H9 (cell line): ENCODE results near the gene PTPRN2. TPM values are rescaled to one million over a fixed set of nuclear protein-coding genes. Genes with fewer than 3 reads are reported as not detected.

Experiments
- DNase-seq: peaks from one replicate; pipeline ENCODE4 v3.0.0-alpha.2; 2017
- H2AFZ ChIP-seq: one replicate; pipeline ENCODE4 v1.6.1; 2013; ENCODE audit warnings: mild to moderate bottlenecking, low read length, control low read depth, moderate library complexity
- H2AK5ac ChIP-seq: 2 replicates; pipeline ENCODE4 v1.6.1; 2013; ENCODE audit warnings: low read length, control low read depth, mixed read lengths; ENCODE audit not compliant: insufficient read length
- H2BK120ac ChIP-seq: one replicate; pipeline ENCODE4 v1.6.1; 2013; ENCODE audit warnings: low read depth, mild to moderate bottlenecking, low read length, control low read depth, inconsistent platforms; ENCODE audit not compliant: poor library complexity, severe bottlenecking
- H2BK12ac ChIP-seq: 2 replicates; pipeline ENCODE4 v1.6.1; 2013; ENCODE audit warnings: low read length, control low read depth, mixed read lengths, low read depth; ENCODE audit not compliant: insufficient read length
- H2BK15ac ChIP-seq: 2 replicates; pipeline ENCODE4 v1.6.1; 2013; ENCODE audit warnings: low read depth, low read length, control low read depth
- H2BK20ac ChIP-seq: one replicate; pipeline ENCODE4 v1.6.1; 2013; ENCODE audit warnings: low read depth, mild to moderate bottlenecking, low read length, control low read depth, inconsistent platforms; ENCODE audit not compliant: poor library complexity, severe bottlenecking
- H2BK5ac ChIP-seq: 2 replicates; pipeline ENCODE4 v1.6.1; 2013; ENCODE audit warnings: low read length, control low read depth, mixed read lengths; ENCODE audit not compliant: insufficient read length
- H3K14ac ChIP-seq: 2 replicates; pipeline ENCODE4 v1.6.1; 2013; ENCODE audit warnings: low read length, control low read depth; ENCODE audit not compliant: insufficient read depth
- H3K18ac ChIP-seq: 2 replicates; pipeline ENCODE4 v1.6.1; 2013; ENCODE audit warnings: low read depth, mild to moderate bottlenecking, mixed read lengths, low read length, control low read depth; ENCODE audit not compliant: insufficient read length
- H3K23ac ChIP-seq: 2 replicates; pipeline ENCODE4 v1.6.1; 2013; ENCODE audit warnings: low read length, control low read depth, mixed read lengths, low read depth; ENCODE audit not compliant: insufficient read length
- H3K23me2 ChIP-seq: 2 replicates; pipeline ENCODE4 v1.6.1; 2013; ENCODE audit warnings: low read depth, mild to moderate bottlenecking, mixed read lengths, low read length, control low read depth; ENCODE audit not compliant: insufficient read length, poor library complexity, severe bottlenecking
- H3K27ac ChIP-seq: 2 replicates; pipeline ENCODE4 v1.5.1; 2013; ENCODE audit warnings: low read length, control low read depth, mixed read lengths, low read depth; ENCODE audit not compliant: insufficient read length
- H3K27me3 ChIP-seq: 2 replicates; pipeline ENCODE4 v1.6.1; 2013; ENCODE audit warnings: low read length, control low read depth, inconsistent platforms; ENCODE audit not compliant: insufficient read depth
- H3K4ac ChIP-seq: 2 replicates; pipeline ENCODE4 v1.6.1; 2013; ENCODE audit warnings: low read depth, mild to moderate bottlenecking, control low read depth, inconsistent platforms, low read length, moderate library complexity
- H3K4me1 ChIP-seq: 2 replicates; pipeline ENCODE4 v1.6.1; 2013; ENCODE audit warnings: low read length, control low read depth, inconsistent platforms; ENCODE audit not compliant: insufficient read depth
- H3K4me2 ChIP-seq: 2 replicates; pipeline ENCODE4 v1.6.1; 2013; ENCODE audit warnings: low read length, control low read depth, mixed read lengths; ENCODE audit not compliant: insufficient read length, insufficient read depth
- H3K56ac ChIP-seq: 2 replicates; pipeline ENCODE4 v1.6.1; 2013; ENCODE audit warnings: low read depth, mild to moderate bottlenecking, mixed read lengths, low read length, control low read depth; ENCODE audit not compliant: insufficient read length
- H3K79me1 ChIP-seq: 2 replicates; pipeline ENCODE4 v1.6.1; 2013; ENCODE audit warnings: low read depth, mild to moderate bottlenecking, moderate library complexity, low read length, control low read depth, inconsistent platforms; ENCODE audit not compliant: insufficient read depth, poor library complexity, severe bottlenecking
- H3K79me2 ChIP-seq: 2 replicates; pipeline ENCODE4 v1.6.1; 2013; ENCODE audit warnings: low read length, control low read depth, inconsistent platforms; ENCODE audit not compliant: insufficient read depth
- H3K9ac ChIP-seq: 2 replicates; pipeline ENCODE4 v1.6.1; 2013; ENCODE audit warnings: low read length, control low read depth, mixed read lengths; ENCODE audit not compliant: insufficient read length; ENCODE audit errors: extremely low read depth
- H3K9me3 ChIP-seq: one replicate; pipeline ENCODE4 v1.6.1; 2013; ENCODE audit warnings: low read depth, low read length, inconsistent platforms; ENCODE audit not compliant: control insufficient read depth
- H3T11ph ChIP-seq: one replicate; pipeline ENCODE4 v1.6.1; 2013; ENCODE audit warnings: mild to moderate bottlenecking, low read length, control low read depth, inconsistent platforms
- H4K20me1 ChIP-seq: one replicate; pipeline ENCODE4 v1.6.1; 2013; ENCODE audit not compliant: control insufficient read depth, insufficient read length, insufficient read depth
- H4K5ac ChIP-seq: 2 replicates; pipeline ENCODE4 v1.6.1; 2013; ENCODE audit warnings: low read depth, mild to moderate bottlenecking, mixed read lengths, low read length, control low read depth; ENCODE audit not compliant: insufficient read length
- H4K8ac ChIP-seq: replicated peaks from 2 replicates; pipeline ENCODE4 v1.6.1; 2013; ENCODE audit warnings: low read length, control low read depth, mixed read lengths, low read depth; ENCODE audit not compliant: insufficient read length
- H4K91ac ChIP-seq: 2 replicates; pipeline ENCODE4 v1.6.1; 2013; ENCODE audit warnings: low read depth, mild to moderate bottlenecking, moderate library complexity, mixed read lengths, low read length, control low read depth; ENCODE audit not compliant: insufficient read length
- H3K27ac Mint-ChIP-seq, 3 experiments: 2 replicates in 2 of 3; 3 replicates in 1 of 3; pipeline ENCODE4 v1.8.0; 2020 to 2021; ENCODE audit warnings: mixed read lengths in 3 of 3, mild to moderate bottlenecking in 1 of 3, moderate library complexity in 1 of 3
- H3K27me3 Mint-ChIP-seq: 2 replicates; pipeline ENCODE4 v1.8.0; 2021; ENCODE audit warnings: low read depth, mild to moderate bottlenecking, moderate library complexity, mixed read lengths
- H3K36me3 Mint-ChIP-seq, 3 experiments: 2 replicates in 2 of 3; 3 replicates in 1 of 3; pipeline ENCODE4 v1.8.0; 2020 to 2021; ENCODE audit warnings: low read depth in 3 of 3, mixed read lengths in 3 of 3; ENCODE audit not compliant: insufficient read depth in 1 of 3
- H3K4me1 Mint-ChIP-seq, 2 experiments: 2 replicates each; pipeline ENCODE4 v1.8.0; 2020; ENCODE audit warnings: mixed read lengths in 2 of 2
- H3K4me3 Mint-ChIP-seq, 2 experiments: 2 replicates in 1 of 2; 3 replicates in 1 of 2; pipeline ENCODE4 v1.8.0; 2020 to 2021; ENCODE audit warnings: mild to moderate bottlenecking in 2 of 2, mixed read lengths in 2 of 2, moderate library complexity in 1 of 2
- H3K9me3 Mint-ChIP-seq, 2 experiments: 2 replicates in 1 of 2; 3 replicates in 1 of 2; pipeline ENCODE4 v1.8.0; 2020; ENCODE audit warnings: mild to moderate bottlenecking in 2 of 2, mixed read lengths in 2 of 2, moderate library complexity in 1 of 2
- CTCF ChIP-seq: fragments of 200-600 bp; sonication (generic); conservative IDR thresholded peaks from 3 replicates; pipeline ENCODE4 v1.8.0; 2021; ENCODE audit warnings: antibody characterized with exemption, mild to moderate bottlenecking
- WGBS: extraction: QIAGEN DNeasy Blood & Tissue Kit; methylation state at CpG from one replicate; pipeline ENCODE4 v1.1.7; 2013; ENCODE audit warnings: missing lambda C conversion rate, low lambda C conversion rate, mixed read lengths; ENCODE audit not compliant: insufficient read length; ENCODE audit errors: extremely low coverage; 5-methylcytosine and 5-hydroxymethylcytosine counted together
- total RNA-seq: library from RNA; stranded (reverse); gene quantifications from 2 replicates; pipeline ENCODE4 v1.2.1, GENCODE V29; 2021

PTPRN2 gene
- total RNA-seq, 1 experiment from 2014 or later = 5.2 TPM

GRCh38 chr7:157837047-157837446 lies 750.6 kb downstream of the PTPRN2 start:
- no peak overlapping the region for H2BK15ac ChIP-seq
- no peak overlapping the region for H3K23ac ChIP-seq
- no peak overlapping the region for H3K4me2 ChIP-seq
- no peak overlapping the region for H3K9ac ChIP-seq
- H3K18ac ChIP-seq = no peak overlapping the region
- no peak overlapping the region for H4K91ac ChIP-seq
- no peak overlapping the region for H3K27ac ChIP-seq
- no peak overlapping the region for H4K5ac ChIP-seq
- H3K79me2 ChIP-seq = no peaks in the 10 kb centered on the region
- H2BK5ac ChIP-seq = no peak overlapping the region
- Mint-ChIP-seq H3K9me3 (no peaks in the 10 kb centered on the region), H3K27me3 (no peaks in the 10 kb centered on the region), H3K36me3 (no peaks in the 10 kb centered on the region; a peak in 1 of 7 replicates), H3K4me1 (peaks cover 28 to 29% of the 10 kb centered on the region in 2 experiments), H3K4me3 (no peak overlapping the region), H3K27ac (no peak overlapping the region)
- no peak overlapping the region for H3K56ac ChIP-seq
- DNase-seq = no peak
- H3T11ph ChIP-seq = no peak overlapping the region
- H2AK5ac ChIP-seq = no peak overlapping the region
- H2BK12ac ChIP-seq = no peak overlapping the region
- H3K27me3 ChIP-seq = no peaks in the 10 kb centered on the region
- no peak overlapping the region for H3K14ac ChIP-seq
- H2BK20ac ChIP-seq = no peak overlapping the region
- no CpG with 5 or more reads among the region's 6 CpGs for WGBS
- H3K9me3 ChIP-seq = no peaks in the 10 kb centered on the region
- TF ChIP-seq CTCF = no peak
- no peak overlapping the region for H4K8ac ChIP-seq
- no peak overlapping the region for H3K4ac ChIP-seq
- H2BK120ac ChIP-seq = no peak overlapping the region
- H4K20me1 ChIP-seq = no peaks in the 10 kb centered on the region
- peaks cover 13% of the 10 kb centered on the region; the same call in 1 of the 2 replicates for H3K4me1 ChIP-seq
- no peak overlapping the region for H2AFZ ChIP-seq
- no peaks in the 10 kb centered on the region for H3K23me2 ChIP-seq
- no peaks in the 10 kb centered on the region for H3K79me1 ChIP-seq
